Measurements from ENCODE around the gene SYNPO.

The SYNPO gene

GRCh38 chr5:150625831-150626746, 14.4 kb upstream of the SYNPO start:
- no peak for DNase-seq (ENCODE audit: low spot score)

- DNase-seq (ENCODE audit: low spot score), result no peak
These were observed 13.6 kb upstream of the SYNPO start for GRCh38 chr5:150626853-150627276.

GRCh38 chr5:150627731-150628545, 12.5 kb upstream of the SYNPO start:
- DNase-seq (ENCODE audit: low spot score), result no peak

- DNase-seq (ENCODE audit: low spot score), result no peak
These were observed 11.4 kb upstream of the SYNPO start for GRCh38 chr5:150628936-150629485.

- DNase-seq (ENCODE audit: low spot score), result no peak
These were observed 10.4 kb upstream of the SYNPO start for GRCh38 chr5:150630016-150630415.

- DNase-seq (ENCODE audit: low spot score), result no peak
These were observed 9.8 kb upstream of the SYNPO start for GRCh38 chr5:150630461-150631325.

GRCh38 chr5:150631326-150631701, 9.1 kb upstream of the SYNPO start:
- no peak for DNase-seq (ENCODE audit: low spot score)

GRCh38 chr5:150632305-150633160, 7.9 kb upstream of the SYNPO start:
- no peak for DNase-seq (ENCODE audit: low spot score)

- no peak for DNase-seq (ENCODE audit: low spot score)
These were observed 7.0 kb upstream of the SYNPO start for GRCh38 chr5:150633429-150633828.

GRCh38 chr5:150636391-150637244, 3.8 kb upstream of the SYNPO start:
- DNase-seq (ENCODE audit: low spot score), result no peak

- DNase-seq (ENCODE audit: low spot score), result no peak
These were observed 3.0 kb upstream of the SYNPO start for GRCh38 chr5:150637245-150638052.

GRCh38 chr5:150638053-150638444, 2.4 kb upstream of the SYNPO start:
- no peak for DNase-seq (ENCODE audit: low spot score)

GRCh38 chr5:150638488-150639376, 1.7 kb upstream of the SYNPO start:
- no peak for DNase-seq (ENCODE audit: low spot score)

GRCh38 chr5:150639377-150639692, 1.1 kb upstream of the SYNPO start:
- DNase-seq (ENCODE audit: low spot score), result no peak

GRCh38 chr5:150639751-150640150, 709 bp upstream of the SYNPO start:
- DNase-seq (ENCODE audit: low spot score), result no peak

GRCh38 chr5:150641006-150641570, 628 bp downstream of the SYNPO start:
- no peak for DNase-seq (ENCODE audit: low spot score)

- no peak for DNase-seq (ENCODE audit: low spot score)
These were observed 1.5 kb downstream of the SYNPO start for GRCh38 chr5:150641824-150642566.

Data from CD4-positive, alpha-beta T cell treated with Interleukin-2 at 100 ng/mL for 4 hours (primary cell).